ENCODE measurements around the gene RBFOX1. TPM values are rescaled to one million over a fixed set of nuclear protein-coding genes. Genes with fewer than 3 reads are reported as not detected.

RBFOX1 gene
- total RNA-seq, 3 donors from 2014 or later = 4.1 to 7.7 (median 5.1) TPM

- ATAC-seq (no peak), DNase-seq (no peak)
- Histone ChIP-seq H3K36me3 (ENCODE audit: low read depth) (no peaks in the 10 kb centered on the region), H3K9me3 (no peaks in the 10 kb centered on the region), H3K4me3 (no peak overlapping the region), H3K4me1 (ENCODE audit: low read depth) (no peaks in the 10 kb centered on the region)
- no peak for TF ChIP-seq CTCF (IDR thresholded peaks at IDR 0.05)
- intact Hi-C loops (cut with DNase I, micrococcal nuclease) = no loop called here
These were observed 116.7 kb downstream of the RBFOX1 start for GRCh38 chr16:7449306-7449705.

GRCh38 chr16:7449808-7450207 is 117.2 kb downstream of the RBFOX1 start:
- ATAC-seq (no peak), DNase-seq (no peak)
- Histone ChIP-seq H3K36me3 (ENCODE audit: low read depth) (no peaks in the 10 kb centered on the region), H3K4me3 (no peak overlapping the region), H3K4me1 (ENCODE audit: low read depth) (no peaks in the 10 kb centered on the region), H3K9me3 (no peaks in the 10 kb centered on the region)
- TF ChIP-seq CTCF (IDR thresholded peaks at IDR 0.05) = no peak
- intact Hi-C loops (cut with DNase I, micrococcal nuclease) = no loop called here

- no peaks in the 10 kb centered on the region for H3K4me1 ChIP-seq (ENCODE audit: low read depth)
- ATAC-seq (no peak), DNase-seq (no peak)
- no peak for TF ChIP-seq CTCF (IDR thresholded peaks at IDR 0.05)
- H3K36me3 ChIP-seq (ENCODE audit: low read depth) = no peaks in the 10 kb centered on the region
- intact Hi-C loops (cut with DNase I, micrococcal nuclease) = no loop called here
- H3K9me3 ChIP-seq = no peaks in the 10 kb centered on the region
- H3K4me3 ChIP-seq = no peak overlapping the region
These were observed 117.8 kb downstream of the RBFOX1 start for GRCh38 chr16:7450440-7450839.

- ATAC-seq = no peak
- no peaks in the 10 kb centered on the region for H3K4me1 ChIP-seq (ENCODE audit: low read depth)
- H3K4me3 ChIP-seq = no peak overlapping the region
- no peaks in the 10 kb centered on the region for H3K36me3 ChIP-seq (ENCODE audit: low read depth)
- intact Hi-C loops (cut with DNase I, micrococcal nuclease) = no loop called here
- DNase-seq = no peak
- H3K9me3 ChIP-seq = no peaks in the 10 kb centered on the region
- no peak for TF ChIP-seq CTCF (IDR thresholded peaks at IDR 0.05)
These were observed 119.4 kb downstream of the RBFOX1 start for GRCh38 chr16:7452090-7452489.

GRCh38 chr16:7456211-7456610 is 123.6 kb downstream of the RBFOX1 start:
- ATAC-seq = no peak

More at GRCh38 chr16:7456211-7456610, 123.6 kb downstream of the RBFOX1 start:
- no peaks in the 10 kb centered on the region for H3K36me3 ChIP-seq (ENCODE audit: low read depth)
- H3K4me1 ChIP-seq (ENCODE audit: low read depth) = no peaks in the 10 kb centered on the region
- no peaks in the 10 kb centered on the region for H3K9me3 ChIP-seq
- intact Hi-C loops (cut with DNase I, micrococcal nuclease) = no loop called here
- DNase-seq = no peak
- no peak for TF ChIP-seq CTCF (IDR thresholded peaks at IDR 0.05)
- H3K4me3 ChIP-seq = no peak overlapping the region
